Panc1 (cell line): ENCODE measurements around the gene ARPP21.

ENCODE experiments used
- POLR2AphosphoS5 ChIP-seq: IDR thresholded peaks from 2 replicates; pipeline ENCODE4 v1.6.1; 2012; ENCODE audit warnings: mild to moderate bottlenecking, low read depth, low read length, moderate library complexity
- REST ChIP-seq, 2 experiments: IDR thresholded peaks; 2 replicates each; pipeline ENCODE4 v1.6.1; 2011 to 2012; ENCODE audit warnings: low read depth in 2 of 2, control low read depth in 1 of 2, low read length in 1 of 2, mild to moderate bottlenecking in 1 of 2, moderate library complexity in 1 of 2; ENCODE audit not compliant: insufficient read depth in 1 of 2
- SIN3A ChIP-seq: IDR thresholded peaks from 2 replicates; pipeline ENCODE4 v1.6.1; 2012; ENCODE audit warnings: low read depth, mild to moderate bottlenecking, low read length, moderate library complexity, borderline replicate concordance; ENCODE audit not compliant: insufficient read depth
- TCF7L2 ChIP-seq: IDR thresholded peaks from 2 replicates; pipeline ENCODE4 v1.6.1; 2011; ENCODE audit warnings: mild to moderate bottlenecking, low read depth, low read length, inconsistent platforms
- TF ChIP-seq, protein P1 (sequence below): fragments of 450-650 bp; IDR thresholded peaks from 2 replicates; pipeline ENCODE4 v1.5.1; 2017; ENCODE audit warnings: mild to moderate bottlenecking

DNA sequence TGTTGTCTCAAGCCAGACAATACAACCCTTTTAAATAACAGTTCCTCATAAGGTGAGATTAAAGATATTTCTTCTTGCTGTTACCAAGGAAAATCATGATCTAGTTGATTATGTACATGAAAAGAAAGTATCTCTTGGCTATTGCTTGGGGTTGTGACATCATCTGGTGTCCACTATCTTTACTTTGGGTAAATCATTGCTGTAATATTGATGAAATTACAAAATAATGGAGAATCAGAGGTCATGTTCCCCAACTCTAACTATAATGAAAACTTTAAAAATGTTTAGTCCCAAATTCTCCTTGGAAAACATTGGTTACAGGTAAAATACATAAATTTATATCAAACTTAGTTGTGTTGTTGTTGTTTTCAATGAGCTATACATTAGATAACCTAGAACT is 142.2 kb downstream of the ARPP21 start:
- TF ChIP-seq, protein P1, sequence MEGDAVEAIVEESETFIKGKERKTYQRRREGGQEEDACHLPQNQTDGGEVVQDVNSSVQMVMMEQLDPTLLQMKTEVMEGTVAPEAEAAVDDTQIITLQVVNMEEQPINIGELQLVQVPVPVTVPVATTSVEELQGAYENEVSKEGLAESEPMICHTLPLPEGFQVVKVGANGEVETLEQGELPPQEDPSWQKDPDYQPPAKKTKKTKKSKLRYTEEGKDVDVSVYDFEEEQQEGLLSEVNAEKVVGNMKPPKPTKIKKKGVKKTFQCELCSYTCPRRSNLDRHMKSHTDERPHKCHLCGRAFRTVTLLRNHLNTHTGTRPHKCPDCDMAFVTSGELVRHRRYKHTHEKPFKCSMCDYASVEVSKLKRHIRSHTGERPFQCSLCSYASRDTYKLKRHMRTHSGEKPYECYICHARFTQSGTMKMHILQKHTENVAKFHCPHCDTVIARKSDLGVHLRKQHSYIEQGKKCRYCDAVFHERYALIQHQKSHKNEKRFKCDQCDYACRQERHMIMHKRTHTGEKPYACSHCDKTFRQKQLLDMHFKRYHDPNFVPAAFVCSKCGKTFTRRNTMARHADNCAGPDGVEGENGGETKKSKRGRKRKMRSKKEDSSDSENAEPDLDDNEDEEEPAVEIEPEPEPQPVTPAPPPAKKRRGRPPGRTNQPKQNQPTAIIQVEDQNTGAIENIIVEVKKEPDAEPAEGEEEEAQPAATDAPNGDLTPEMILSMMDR = no peak
- no peak for TF ChIP-seq TCF7L2
- TF ChIP-seq SIN3A = no peak
- TF ChIP-seq REST (IDR thresholded peaks at IDR 0.05; ENCODE audit: insufficient read depth in 1 of 2, low read depth in 2 of 2, low read length in 1 of 2) = no peak
- no peak for TF ChIP-seq POLR2AphosphoS5
